Measurements from ENCODE around the gene WDFY2.
"Not testable (repeated sequence)": the region's sequence is repeated elsewhere in the genome, so short reads cannot be mapped to it uniquely, and the experiment has no call there.

Gene WDFY2

DNA sequence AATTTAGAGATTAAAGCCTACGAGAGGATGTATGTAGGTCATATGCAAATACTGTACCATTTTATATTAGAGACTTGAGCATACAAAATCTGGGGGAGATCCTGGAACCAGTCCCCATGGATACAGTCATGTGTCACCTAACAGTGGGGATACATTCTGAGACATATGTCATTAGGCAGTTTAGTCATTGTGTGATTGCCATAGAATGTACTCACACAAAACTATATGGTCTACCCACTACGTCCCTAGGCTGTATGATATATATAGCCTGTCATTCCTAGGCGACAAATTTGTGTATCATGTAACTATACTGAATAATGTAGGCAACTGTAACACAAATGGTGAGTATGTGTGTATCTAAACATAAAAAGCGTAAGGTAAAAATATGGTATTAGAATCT lies 62.8 kb downstream of the WDFY2 start:
- no peak for DNase-seq (ENCODE audit: low read depth)
- no peak overlapping the region for H3K4me3 ChIP-seq (ENCODE audit: low read length)
- TF ChIP-seq, protein P1, sequence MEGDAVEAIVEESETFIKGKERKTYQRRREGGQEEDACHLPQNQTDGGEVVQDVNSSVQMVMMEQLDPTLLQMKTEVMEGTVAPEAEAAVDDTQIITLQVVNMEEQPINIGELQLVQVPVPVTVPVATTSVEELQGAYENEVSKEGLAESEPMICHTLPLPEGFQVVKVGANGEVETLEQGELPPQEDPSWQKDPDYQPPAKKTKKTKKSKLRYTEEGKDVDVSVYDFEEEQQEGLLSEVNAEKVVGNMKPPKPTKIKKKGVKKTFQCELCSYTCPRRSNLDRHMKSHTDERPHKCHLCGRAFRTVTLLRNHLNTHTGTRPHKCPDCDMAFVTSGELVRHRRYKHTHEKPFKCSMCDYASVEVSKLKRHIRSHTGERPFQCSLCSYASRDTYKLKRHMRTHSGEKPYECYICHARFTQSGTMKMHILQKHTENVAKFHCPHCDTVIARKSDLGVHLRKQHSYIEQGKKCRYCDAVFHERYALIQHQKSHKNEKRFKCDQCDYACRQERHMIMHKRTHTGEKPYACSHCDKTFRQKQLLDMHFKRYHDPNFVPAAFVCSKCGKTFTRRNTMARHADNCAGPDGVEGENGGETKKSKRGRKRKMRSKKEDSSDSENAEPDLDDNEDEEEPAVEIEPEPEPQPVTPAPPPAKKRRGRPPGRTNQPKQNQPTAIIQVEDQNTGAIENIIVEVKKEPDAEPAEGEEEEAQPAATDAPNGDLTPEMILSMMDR (conservative IDR thresholded peaks at IDR 0.05; ENCODE audit: low read depth, low read length) = no peak

DNA sequence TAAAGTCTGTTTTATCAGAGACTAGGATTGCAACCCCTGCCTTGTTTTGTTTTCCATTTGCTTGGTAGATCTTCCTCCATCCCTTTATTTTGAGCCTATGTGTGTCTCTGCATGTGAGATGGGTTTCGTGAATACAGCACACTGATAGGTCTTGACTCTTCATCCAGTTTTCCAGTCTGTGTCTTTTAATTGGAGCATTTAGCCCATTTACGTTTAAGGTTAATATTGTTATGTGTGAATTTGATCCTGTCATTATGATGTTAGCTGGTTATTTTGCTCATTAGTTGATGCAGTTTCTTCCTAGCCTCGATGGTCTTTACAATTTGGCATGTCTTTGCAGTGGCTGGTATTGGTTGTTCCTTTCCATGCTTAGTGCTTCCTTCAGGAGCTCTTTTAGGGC lies 67.9 kb downstream of the WDFY2 start:
- not testable (repeated sequence) for DNase-seq (ENCODE audit: low read depth)

DNA sequence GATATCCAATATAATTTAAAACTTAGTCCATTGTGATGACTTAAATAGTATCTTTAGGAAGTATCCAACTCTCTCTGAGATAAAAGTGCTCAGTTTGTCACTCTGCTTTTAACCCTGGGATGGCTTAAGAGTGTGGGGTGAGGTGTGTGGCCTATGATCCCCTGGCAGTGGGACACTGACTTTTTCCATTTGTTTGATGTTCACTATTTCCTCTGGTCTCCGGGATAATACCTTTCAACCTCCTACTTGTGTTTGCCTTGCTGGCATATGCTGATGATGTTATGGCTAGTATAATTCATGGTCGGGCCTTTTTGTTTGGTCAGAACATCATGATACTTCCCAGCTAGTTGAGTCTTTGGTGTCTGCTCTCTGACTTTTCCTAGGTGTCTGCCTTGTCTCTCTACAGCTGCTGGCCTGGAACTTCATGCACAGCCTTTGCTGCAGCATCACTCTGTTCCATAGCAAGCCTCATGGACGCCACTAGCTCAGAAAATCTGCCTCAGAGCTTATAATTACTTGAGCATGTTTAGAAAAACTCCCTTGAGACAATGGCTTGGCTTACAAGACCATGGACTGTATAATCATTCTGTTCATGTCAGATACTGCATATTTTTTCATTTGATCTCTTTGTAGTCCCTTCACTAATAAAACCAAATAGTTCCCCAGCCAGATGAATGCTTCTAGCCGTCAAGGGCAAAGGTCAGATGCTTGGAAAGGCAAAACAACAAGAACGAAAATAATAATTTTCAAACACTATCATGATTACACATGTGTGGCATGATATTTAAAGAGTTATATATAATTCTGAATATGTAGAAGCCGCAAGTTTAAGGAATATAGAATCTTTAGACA lies 75.2 kb downstream of the WDFY2 start:
- TF ChIP-seq, protein P1 (conservative IDR thresholded peaks at IDR 0.05; ENCODE audit: low read depth, low read length) = no peak
- H3K4me3 ChIP-seq (ENCODE audit: low read length) = no peak overlapping the region
- DNase-seq (ENCODE audit: low read depth) = no peak

More for the DNA sequence above, 67.9 kb downstream of the WDFY2 start:
- H3K4me3 ChIP-seq (ENCODE audit: low read length) = not testable (repeated sequence)

DNA sequence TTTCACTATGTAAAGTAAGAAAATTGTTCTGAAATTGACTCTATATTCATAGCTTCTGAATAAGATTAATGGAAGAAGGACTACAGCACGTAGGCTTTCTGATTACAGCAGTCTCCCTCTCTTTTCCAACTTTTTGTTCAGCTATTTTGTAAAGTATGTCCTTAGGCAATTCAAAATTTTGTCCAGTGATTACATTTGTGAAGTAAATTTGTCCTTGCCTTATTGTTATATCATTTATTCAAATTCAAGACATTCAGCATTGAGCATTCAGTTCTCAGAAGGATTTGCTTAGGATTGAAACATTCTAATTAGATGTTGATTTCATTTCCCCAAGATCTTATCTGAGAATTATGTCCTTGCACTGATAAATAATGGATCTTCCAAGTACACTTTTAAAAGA lies 76.6 kb downstream of the WDFY2 start:
- TF ChIP-seq, protein P1 (conservative IDR thresholded peaks at IDR 0.05; ENCODE audit: low read depth, low read length) = no peak
- DNase-seq (ENCODE audit: low read depth) = no peak
- H3K4me3 ChIP-seq (ENCODE audit: low read length) = no peak overlapping the region

DNA sequence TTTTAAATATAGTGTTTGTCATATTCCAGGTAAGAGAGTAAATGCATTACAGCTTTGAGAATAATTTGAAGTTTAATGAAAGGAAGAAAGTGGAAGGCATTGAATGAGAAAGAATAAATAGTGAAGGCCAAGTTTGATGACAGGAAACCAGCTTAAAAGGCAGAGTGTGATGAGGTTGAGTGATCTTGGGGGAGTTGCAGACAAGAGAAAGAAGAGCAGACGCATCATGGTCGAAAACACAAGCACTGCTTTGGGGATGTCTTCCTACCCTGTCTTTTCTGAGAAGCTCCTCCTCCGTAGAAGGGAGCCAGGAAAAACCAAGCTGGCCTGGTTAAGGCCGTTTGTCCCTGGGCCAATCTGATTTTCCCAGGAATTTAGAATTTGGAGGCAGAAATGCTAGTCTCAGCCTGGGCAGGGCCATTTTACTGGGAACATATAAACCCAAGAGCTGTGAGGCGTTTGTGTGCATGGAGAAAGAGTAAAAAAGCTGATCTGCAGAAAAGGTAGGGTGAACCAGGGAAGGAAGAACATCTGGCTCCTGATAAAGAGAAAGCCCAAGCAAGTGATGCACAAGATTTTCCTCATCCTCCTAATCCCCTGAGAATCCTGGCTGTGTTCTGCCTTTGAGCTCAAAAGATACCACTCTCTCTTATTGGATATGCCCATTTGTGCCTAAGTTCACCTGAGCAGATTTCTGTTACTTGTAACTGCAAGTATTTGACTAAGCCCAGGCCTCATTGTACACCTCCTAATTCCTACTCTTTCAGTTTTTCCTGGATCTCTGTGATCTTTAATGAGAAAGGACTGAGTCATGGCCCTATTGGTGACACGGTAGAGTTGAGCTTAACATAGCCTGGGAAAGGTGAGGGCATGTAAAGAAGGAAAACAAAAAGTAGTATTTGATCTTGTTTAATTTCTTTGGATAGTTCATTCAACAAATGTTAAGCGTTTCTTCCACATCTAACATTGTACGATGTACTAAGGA lies 80.0 kb downstream of the WDFY2 start:
- no peak overlapping the region for H3K4me3 ChIP-seq (ENCODE audit: low read length)
- TF ChIP-seq, protein P1 (conservative IDR thresholded peaks at IDR 0.05; ENCODE audit: low read depth, low read length) = no peak
- no peak for DNase-seq (ENCODE audit: low read depth)

DNA sequence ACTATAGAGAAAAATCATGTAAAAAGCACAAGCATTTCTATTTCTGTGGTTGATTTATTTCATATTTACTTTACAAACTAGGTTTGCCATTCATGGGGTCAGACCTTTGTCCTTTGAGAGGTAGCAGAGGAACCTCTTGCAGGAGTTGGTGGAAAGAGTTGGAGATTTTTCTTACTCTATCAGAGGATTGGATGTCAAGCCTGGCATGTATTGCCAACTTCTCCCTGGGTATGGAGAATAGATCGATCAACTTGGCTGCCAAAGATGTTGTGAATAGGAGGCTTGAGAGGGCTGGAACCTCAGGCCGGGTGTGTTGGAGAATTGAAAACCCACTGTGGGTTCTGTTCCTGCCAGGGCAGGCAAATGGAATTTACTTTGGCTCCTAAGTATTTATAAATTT lies 81.2 kb downstream of the WDFY2 start:
- TF ChIP-seq, protein P1 (conservative IDR thresholded peaks at IDR 0.05; ENCODE audit: low read depth, low read length) = no peak
- H3K4me3 ChIP-seq (ENCODE audit: low read length) = no peak overlapping the region
- no peak for DNase-seq (ENCODE audit: low read depth)

DNA sequence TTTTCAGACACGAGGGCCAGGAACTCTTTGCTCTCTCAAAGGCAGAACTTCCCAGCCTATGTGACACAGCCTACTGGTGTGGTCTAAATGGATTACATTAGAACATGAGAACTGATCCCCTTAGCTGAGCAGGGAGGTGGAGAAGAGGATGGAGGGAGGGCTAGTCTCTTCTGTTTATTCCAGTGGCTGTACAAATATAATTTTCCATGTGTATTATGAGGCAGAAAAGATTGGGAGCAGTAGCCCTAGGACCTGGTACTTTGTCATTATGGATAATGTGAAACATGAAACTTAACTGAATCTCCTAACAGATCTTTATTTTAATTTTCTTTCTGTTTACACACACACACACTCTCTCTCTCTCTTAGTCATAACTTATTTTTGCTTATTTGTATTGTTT lies 82.1 kb downstream of the WDFY2 start:
- no peak for DNase-seq (ENCODE audit: low read depth)
- no peak overlapping the region for H3K4me3 ChIP-seq (ENCODE audit: low read length)
- TF ChIP-seq, protein P1 (conservative IDR thresholded peaks at IDR 0.05; ENCODE audit: low read depth, low read length) = no peak
